H1 (cell line): ENCODE measurements around the gene SYNPR.

Source experiments
- CREB1 ChIP-seq: IDR thresholded peaks from 2 replicates; pipeline ENCODE4 v1.6.1; 2012; ENCODE audit warnings: inconsistent platforms
- CTCF ChIP-seq, 3 experiments: IDR thresholded peaks; 1 replicate in 2 of 3; 2 replicates in 1 of 3; pipeline versions ENCODE4 v1.5.1 to v1.6.1; 2011; ENCODE audit warnings: low read length in 3 of 3, mild to moderate bottlenecking in 3 of 3, inconsistent platforms in 2 of 3, low read depth in 1 of 3, moderate library complexity in 1 of 3; ENCODE audit not compliant: insufficient read depth in 1 of 3; ENCODE audit errors: control extremely low read depth in 1 of 3
- EGR1 ChIP-seq: IDR thresholded peaks from 2 replicates; pipeline ENCODE4 v1.6.1; 2011; ENCODE audit warnings: low read depth, low read length, borderline replicate concordance
- EP300 ChIP-seq, 2 experiments: IDR thresholded peaks; 1 replicate in 1 of 2; 2 replicates in 1 of 2; pipeline ENCODE4 v1.6.1; 2011 to 2012; ENCODE audit warnings: low read depth in 2 of 2, low read length in 2 of 2, mild to moderate bottlenecking in 2 of 2, borderline replicate concordance in 1 of 2, inconsistent platforms in 1 of 2, moderate library complexity in 1 of 2
- EZH2 ChIP-seq: fragments of 200-600 bp; sonication (generic); IDR thresholded peaks from 2 replicates; pipeline ENCODE4 v1.7.1; 2012; ENCODE audit warnings: low read depth, mild to moderate bottlenecking, moderate library complexity, low read length, inconsistent platforms; ENCODE audit not compliant: severe bottlenecking
- POLR2A ChIP-seq, 2 experiments: IDR thresholded peaks; 1 replicate in 1 of 2; 2 replicates in 1 of 2; pipeline ENCODE4 v1.6.1; 2011; ENCODE audit warnings: low read depth in 2 of 2, low read length in 2 of 2, mild to moderate bottlenecking in 2 of 2; ENCODE audit errors: control extremely low read depth in 1 of 2
- RAD21 ChIP-seq, 2 experiments: IDR thresholded peaks in 1 of 2; conservative IDR thresholded peaks in 1 of 2; 2 replicates each; pipeline ENCODE4 v1.6.1; 2011; ENCODE audit warnings: low read depth in 2 of 2, low read length in 2 of 2, improper control_type of control experiment in 1 of 2, inconsistent platforms in 1 of 2, mild to moderate bottlenecking in 1 of 2, moderate library complexity in 1 of 2
- RFX5 ChIP-seq: IDR thresholded peaks from 2 replicates; pipeline ENCODE4 v1.6.1; 2011; ENCODE audit warnings: low read depth, low read length, improper control_type of control experiment, borderline replicate concordance
- RXRA ChIP-seq: IDR thresholded peaks from 2 replicates; pipeline ENCODE4 v1.6.1; 2011; ENCODE audit warnings: low read depth, mild to moderate bottlenecking, low read length, moderate library complexity; ENCODE audit not compliant: insufficient read depth
- SP1 ChIP-seq: IDR thresholded peaks from 2 replicates; pipeline ENCODE4 v1.6.1; 2011; ENCODE audit warnings: low read depth, low read length
- SRF ChIP-seq: IDR thresholded peaks from 2 replicates; pipeline ENCODE4 v1.6.1; 2011; ENCODE audit warnings: mild to moderate bottlenecking, low read depth, low read length, moderate library complexity
- TEAD4 ChIP-seq: IDR thresholded peaks from 2 replicates; pipeline ENCODE4 v1.6.1; 2012; ENCODE audit warnings: low read depth, low read length, inconsistent platforms, mixed read lengths

DNA sequence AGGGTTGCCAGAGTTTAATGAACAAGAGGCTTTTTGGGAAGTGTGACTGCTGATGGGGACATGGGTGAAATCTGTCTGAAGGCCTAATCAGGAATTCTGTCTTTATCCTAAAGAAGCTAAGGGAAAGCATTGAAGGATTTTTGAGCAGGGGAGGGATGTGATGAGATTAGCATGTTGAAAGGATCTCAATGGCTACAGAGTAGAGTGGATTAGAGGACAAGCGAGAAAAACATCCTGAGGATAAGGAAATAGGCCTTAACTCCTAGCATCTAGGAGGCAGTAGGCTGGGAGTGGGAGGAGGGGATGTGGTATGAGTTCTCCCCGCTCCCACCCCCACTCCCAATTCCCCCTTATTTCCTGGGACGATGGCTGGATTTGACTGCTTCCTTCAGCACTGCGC is 339.3 kb downstream of the SYNPR start:
- TF ChIP-seq RXRA (no peak), EP300 (IDR thresholded peaks at IDR 0.05; ENCODE audit: borderline replicate concordance in 1 of 2, low read depth in 2 of 2, low read length in 2 of 2) (no peak), CTCF (IDR thresholded peaks at IDR 0.05; ENCODE audit: control extremely low read depth in 1 of 3, insufficient read depth in 1 of 3, low read depth in 1 of 3, low read length in 3 of 3) (no peak), EGR1 (no peak), RAD21 (IDR thresholded peaks at IDR 0.05 in 1 of 2, conservative IDR thresholded peaks at IDR 0.05 in 1 of 2; ENCODE audit: low read depth in 2 of 2, low read length in 2 of 2) (no peak), EZH2 (no peak), SP1 (no peak), POLR2A (IDR thresholded peaks at IDR 0.05; ENCODE audit: control extremely low read depth in 1 of 2, low read depth in 2 of 2, low read length in 2 of 2) (no peak), CREB1 (no peak), SRF (no peak), RFX5 (no peak), TEAD4 (no peak)
